GM12878 (cell line): Measurements from ENCODE around the gene VNN1. TPM values are rescaled to one million over a fixed set of nuclear protein-coding genes. Genes with fewer than 3 reads are reported as not detected.

Source experiments
- ATAC-seq: fragments of 200-7000 bp; cut with Tn5 transposase; 3 replicates; pipeline ENCODE4 v1.9.1; 2020; ENCODE audit warnings: mild to moderate bottlenecking, moderate library complexity
- BruUV-seq: library from RNA; stranded (reverse); fragments of 400-500 nt; replicated peaks from 2 replicates; lab custom pipeline; 2021; lab: Mats Ljungman, UMichigan
- CTCF ChIA-PET: fragments of 300-600 bp; sonication (Branson Sonifier 250); formaldehyde crosslinking; extraction: SDS; loops from one replicate; lab custom pipeline; 2021; ENCODE audit warnings: inconsistent platforms; lab: Yijun Ruan, JAX
- POLR2A ChIA-PET: fragments of 350-600 bp; formaldehyde crosslinking; extraction: SDS; loops from one replicate; lab custom pipeline; 2021; ENCODE audit warnings: inconsistent platforms; lab: Charles Lee
- RAD21 ChIA-PET: fragments of 300-600 bp; sonication (Branson Sonifier 250); formaldehyde crosslinking; loops from one replicate; lab custom pipeline; 2023; ENCODE audit warnings: antibody characterized with exemption; ENCODE audit not compliant: unreplicated experiment; lab: Charles Lee
- SMC1A ChIA-PET: fragments of 300-600 bp; sonication (Branson Sonifier 250); formaldehyde crosslinking; loops from one replicate; lab custom pipeline; 2023; ENCODE audit not compliant: unreplicated experiment, uncharacterized antibody; lab: Charles Lee
- DNase-seq: peaks from one replicate; pipeline ENCODE4 v3.0.0-alpha.2; 2011; ENCODE audit warnings: low read depth, low spot score
- FAIRE-seq: peaks from 3 replicates; lab custom pipeline; 2011; peaks lifted over from hg19 to GRCh38; lab: Jason Lieb, UNC
- H2AFZ ChIP-seq: 2 replicates; pipeline ENCODE4 v1.6.0; 2011; ENCODE audit warnings: low read depth, low read length, control low read depth; ENCODE audit not compliant: control insufficient read depth
- H3K27ac ChIP-seq: 2 replicates; pipeline ENCODE4 v1.5.1; 2011; ENCODE audit warnings: control low read depth; ENCODE audit not compliant: control insufficient read depth, insufficient read depth
- H3K27me3 ChIP-seq, 2 experiments: replicated peaks in 1 of 2; 2 replicates each; pipeline versions ENCODE4 v1.6.0 to v1.6.1; 2011; ENCODE audit warnings: low read length in 1 of 2; ENCODE audit not compliant: control insufficient read depth in 2 of 2, insufficient read depth in 2 of 2
- H3K36me3 ChIP-seq, 2 experiments: 2 replicates each; pipeline ENCODE4 v1.5.1; 2011; ENCODE audit warnings: low read length in 1 of 2; ENCODE audit not compliant: control insufficient read depth in 2 of 2, insufficient read depth in 2 of 2
- H3K4me1 ChIP-seq: 2 replicates; pipeline ENCODE4 v1.6.1; 2011; ENCODE audit warnings: mild to moderate bottlenecking, low read length, moderate library complexity, mixed read lengths; ENCODE audit not compliant: control insufficient read depth, insufficient read depth
- H3K4me2 ChIP-seq: 2 replicates; pipeline ENCODE4 v1.6.0; 2011; ENCODE audit warnings: control low read depth; ENCODE audit not compliant: control insufficient read depth, insufficient read depth
- H3K4me3 ChIP-seq: fragments of 200-600 bp; sonication (generic); 2 replicates; pipeline ENCODE4 v1.5.1; 2016
- H3K79me2 ChIP-seq: 2 replicates; pipeline ENCODE4 v1.6.0; 2011; ENCODE audit warnings: low read length; ENCODE audit not compliant: control insufficient read depth, insufficient read depth
- H3K9ac ChIP-seq: 2 replicates; pipeline ENCODE4 v1.8.0; 2011; ENCODE audit warnings: low read length, control low read depth, mixed read lengths; ENCODE audit not compliant: control insufficient read depth, insufficient read depth
- H3K9me3 ChIP-seq: replicated peaks from 3 replicates; pipeline ENCODE4 v1.5.1; 2011; ENCODE audit warnings: mild to moderate bottlenecking, low read length; ENCODE audit not compliant: control insufficient read depth, insufficient read depth
- H4K20me1 ChIP-seq: 2 replicates; pipeline ENCODE4 v1.6.0; 2011; ENCODE audit not compliant: control insufficient read depth, insufficient read depth
- BHLHE40 ChIP-seq, 2 experiments: fragments of 450-650 bp in 1 of 2; IDR thresholded peaks; 2 replicates each; pipeline ENCODE4 v1.6.1; 2011 to 2017; ENCODE audit warnings: low read depth in 2 of 2, borderline replicate concordance in 1 of 2, improper control_type of control experiment in 1 of 2, low read length in 1 of 2, mild to moderate bottlenecking in 1 of 2
- CREM ChIP-seq: IDR thresholded peaks from 2 replicates; pipeline ENCODE4 v1.6.1; 2014; ENCODE audit warnings: antibody characterized with exemption, low read depth
- MAX ChIP-seq: IDR thresholded peaks from 2 replicates; pipeline ENCODE4 v1.6.1; 2012; ENCODE audit warnings: low read depth, low read length, improper control_type of control experiment
- MTA2 ChIP-seq: fragments of 450-650 bp; IDR thresholded peaks from 2 replicates; pipeline ENCODE4 v1.6.1; 2016; ENCODE audit warnings: low read depth, mild to moderate bottlenecking, moderate library complexity
- MYB ChIP-seq: fragments of 150-350 bp; IDR thresholded peaks from 2 replicates; pipeline ENCODE4 v1.6.1; 2014; ENCODE audit warnings: mild to moderate bottlenecking, low read depth, low read length, borderline replicate concordance
- NBN ChIP-seq: fragments of 450-650 bp; IDR thresholded peaks from 2 replicates; pipeline ENCODE4 v1.6.1; 2016
- NFYA ChIP-seq: IDR thresholded peaks from 2 replicates; pipeline ENCODE4 v1.6.1; 2011; ENCODE audit warnings: low read depth, mild to moderate bottlenecking, low read length, improper control_type of control experiment, borderline replicate concordance
- PAX8 ChIP-seq: fragments of 450-650 bp; IDR thresholded peaks from 2 replicates; pipeline ENCODE4 v1.6.1; 2017; ENCODE audit warnings: mild to moderate bottlenecking, moderate library complexity
- POLR2AphosphoS5 ChIP-seq: IDR thresholded peaks from 2 replicates; pipeline ENCODE4 v1.6.1; 2011; ENCODE audit warnings: mild to moderate bottlenecking, low read length, inconsistent platforms
- SMAD5 ChIP-seq: IDR thresholded peaks from 2 replicates; pipeline ENCODE4 v1.6.1; 2016; ENCODE audit warnings: antibody characterized with exemption, low read depth
- SREBF1 ChIP-seq: IDR thresholded peaks from 2 replicates; pipeline ENCODE4 v1.6.1; 2012; ENCODE audit warnings: mild to moderate bottlenecking, low read length
- SRF ChIP-seq, 2 experiments: IDR thresholded peaks; 2 replicates each; pipeline ENCODE4 v1.6.1; 2011; ENCODE audit warnings: low read depth in 2 of 2, low read length in 2 of 2, mild to moderate bottlenecking in 1 of 2, moderate library complexity in 1 of 2
- STAT3 ChIP-seq: IDR thresholded peaks from 2 replicates; pipeline ENCODE4 v1.6.1; 2011; ENCODE audit warnings: low read depth, low read length, improper control_type of control experiment
- SUPT20H ChIP-seq: IDR thresholded peaks from 2 replicates; pipeline ENCODE4 v1.6.1; 2011; ENCODE audit warnings: low read depth, mild to moderate bottlenecking, low read length, moderate library complexity, borderline replicate concordance; ENCODE audit not compliant: control insufficient read depth
- YBX1 ChIP-seq: fragments of 450-650 bp; IDR thresholded peaks from 2 replicates; pipeline ENCODE4 v1.6.1; 2016; ENCODE audit warnings: antibody characterized with exemption
- ZZZ3 ChIP-seq: IDR thresholded peaks from 2 replicates; pipeline ENCODE4 v1.6.1; 2011; ENCODE audit warnings: low read depth; ENCODE audit not compliant: control insufficient read depth, insufficient read length
- WGBS: methylation state at CpG from one replicate; pipeline ENCODE4 v1.1.6; 2016; ENCODE audit warnings: low lambda C conversion rate; ENCODE audit not compliant: insufficient replicate concordance, insufficient coverage; ENCODE audit errors: missing lambda C conversion rate; 5-methylcytosine and 5-hydroxymethylcytosine counted together
- in situ Hi-C: fragments of 300-500 bp; cut with MboI; formaldehyde crosslinking; loops from 9 replicates; pipeline ENCODE4 v1.14.3; 2018; ENCODE audit warnings: mixed read lengths
- intact Hi-C: fragments of 100-400 bp; cut with micrococcal nuclease; formaldehyde crosslinking; loops from one replicate; pipeline ENCODE4 v1.14.2; 2022; ENCODE audit not compliant: unreplicated experiment
- polyA plus RNA-seq, 11 experiments: library from polyadenylated mRNA; depleted of rRNA in 4 of 11; unstranded in 6 of 11; stranded (reverse) in 5 of 11; fragments of >200 nt; fragmentation: Nextera tagmentation in 4 of 11; fragmentation: Illumina TruSeq in 1 of 11; extraction: Ambion mirVana in 4 of 11; extraction: Trizol in 1 of 11; gene quantifications; 1 replicate in 1 of 11; 2 replicates in 10 of 11; pipeline versions ENCODE4 v1.2.1 to v1.2.3, GENCODE V29; 2011 to 2016; ENCODE audit warnings: inconsistent platforms in 2 of 11, missing spikeins in 2 of 11, low read depth in 1 of 11
- total RNA-seq, 4 experiments: library from RNA; depleted of rRNA in 3 of 4; stranded (reverse); fragments of >200 nt in 3 of 4; fragmentation: Illumina TruSeq in 1 of 4; extraction: Trizol in 1 of 4; gene quantifications; 2 replicates each; pipeline versions ENCODE4 v1.2.1 to v1.2.3, GENCODE V29; 2013 to 2021

Gene VNN1
- total and polyA plus RNA-seq, 10 of the 15 experiments (the other 5 are each of a cell fraction or from before 2014, with no cell fraction given), result not detected

GRCh38 chr6:132675002-132675401, 38.9 kb downstream of the VNN1 start:
- ChIA-PET POLR2A (no interaction called here), RAD21 (no interaction called here)
- no peak for ATAC-seq

More at GRCh38 chr6:132675002-132675401, 38.9 kb downstream of the VNN1 start:
- no peaks in the 10 kb centered on the region for H3K4me1 ChIP-seq
- BruUV-seq, result no TSS peak
- no peaks in the 10 kb centered on the region for H3K79me2 ChIP-seq
- in situ Hi-C loops (no loop called here), intact Hi-C loops (loop anchor here (10.0 kb wide), 1 partner anchor 280 kb away; no protein-coding TSS in a partner anchor)
- no peak overlapping the region for H3K4me2 ChIP-seq
- H3K27ac ChIP-seq, result no peak overlapping the region
- H3K4me3 ChIP-seq, result no peak overlapping the region
- ChIA-PET CTCF (no interaction called here), SMC1A (no interaction called here)
- H3K36me3 ChIP-seq, result no peaks in the 10 kb centered on the region
- TF ChIP-seq STAT3, result no peak
- TF ChIP-seq BHLHE40 (IDR thresholded peaks at IDR 0.05; ENCODE audit: borderline replicate concordance in 1 of 2, low read depth in 2 of 2, low read length in 1 of 2), result no peak
- no peak for TF ChIP-seq POLR2AphosphoS5
- no peak for TF ChIP-seq NBN
- no peak for TF ChIP-seq ZZZ3
- TF ChIP-seq MTA2, result no peak
- TF ChIP-seq SMAD5, result no peak
- no peak for TF ChIP-seq CREM
- no peak for TF ChIP-seq MYB
- TF ChIP-seq SRF (IDR thresholded peaks at IDR 0.05; ENCODE audit: low read depth in 2 of 2, low read length in 2 of 2), result no peak
- TF ChIP-seq SREBF1, result no peak
- TF ChIP-seq SUPT20H, result no peak
- TF ChIP-seq YBX1, result no peak
- TF ChIP-seq MAX, result no peak
- no peak for TF ChIP-seq NFYA
- no peak for TF ChIP-seq PAX8
- no peak for DNase-seq
- no peak for FAIRE-seq
- H3K27me3 ChIP-seq, result no peaks in the 10 kb centered on the region
- no peak overlapping the region for H2AFZ ChIP-seq
- H3K9me3 ChIP-seq, result no peaks in the 10 kb centered on the region
- no peaks in the 10 kb centered on the region for H4K20me1 ChIP-seq
- 48% methylated on average over 3 of the region's 3 CpGs for WGBS
- no peak overlapping the region for H3K9ac ChIP-seq
